CD4-positive, alpha-beta T cell treated with Interleukin-6 for 4 hours (primary cell): ENCODE measurements around the gene SNX12.
A peak's percentile ranks its signal among the peaks of the same experiment; 100 is the strongest.
"Not testable (repeated sequence)": the region's sequence is repeated elsewhere in the genome, so short reads cannot be mapped to it uniquely, and the experiment has no call there.

Source experiments
- DNase-seq: peaks from one replicate; pipeline ENCODE4 v3.0.0-alpha.2; 2020; ENCODE audit warnings: mixed read lengths

SNX12 gene

DNA sequence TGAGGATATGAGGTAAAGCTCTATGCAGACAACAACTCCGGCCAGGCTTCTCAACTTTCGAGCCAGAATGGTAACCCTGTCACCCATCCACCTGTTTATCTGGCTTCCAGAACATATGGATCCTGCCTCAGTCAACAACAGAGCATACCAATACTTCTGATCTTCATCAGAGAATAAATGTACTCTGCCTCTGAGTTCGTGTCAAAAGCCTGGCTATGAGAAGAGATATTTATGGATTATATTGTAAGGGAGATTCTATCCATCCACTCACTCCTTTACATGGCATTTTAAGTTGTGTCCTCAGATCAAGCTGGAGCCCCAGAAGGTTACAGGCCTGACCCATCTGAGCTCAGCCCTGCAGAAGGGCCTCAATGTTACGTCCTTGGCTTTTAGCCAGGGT lies 17.8 kb upstream of the SNX12 start:
- no peak for DNase-seq

DNA sequence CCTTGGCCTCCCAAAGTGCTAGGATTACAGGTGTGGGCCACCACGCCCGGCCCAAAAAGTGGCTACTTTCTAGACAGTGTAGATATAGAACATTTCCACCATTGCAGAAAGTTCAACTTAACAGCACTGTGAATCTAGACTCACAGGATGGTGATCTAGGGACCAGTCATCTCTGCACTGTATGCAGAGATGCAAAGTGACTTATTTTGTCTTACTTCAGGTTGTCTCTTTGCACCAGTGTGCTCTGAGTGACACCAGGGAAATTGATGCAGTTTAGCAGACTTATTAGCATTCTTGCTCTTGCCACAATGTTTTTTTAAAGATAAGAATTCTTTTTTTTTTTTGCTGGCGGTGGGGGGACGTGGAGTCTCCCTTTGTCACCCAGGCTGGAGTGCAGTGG lies 14.7 kb upstream of the SNX12 start:
- no peak for DNase-seq

GRCh38 chrX:71082124-71082647 lies 14.1 kb upstream of the SNX12 start:
- no peak for DNase-seq

DNA sequence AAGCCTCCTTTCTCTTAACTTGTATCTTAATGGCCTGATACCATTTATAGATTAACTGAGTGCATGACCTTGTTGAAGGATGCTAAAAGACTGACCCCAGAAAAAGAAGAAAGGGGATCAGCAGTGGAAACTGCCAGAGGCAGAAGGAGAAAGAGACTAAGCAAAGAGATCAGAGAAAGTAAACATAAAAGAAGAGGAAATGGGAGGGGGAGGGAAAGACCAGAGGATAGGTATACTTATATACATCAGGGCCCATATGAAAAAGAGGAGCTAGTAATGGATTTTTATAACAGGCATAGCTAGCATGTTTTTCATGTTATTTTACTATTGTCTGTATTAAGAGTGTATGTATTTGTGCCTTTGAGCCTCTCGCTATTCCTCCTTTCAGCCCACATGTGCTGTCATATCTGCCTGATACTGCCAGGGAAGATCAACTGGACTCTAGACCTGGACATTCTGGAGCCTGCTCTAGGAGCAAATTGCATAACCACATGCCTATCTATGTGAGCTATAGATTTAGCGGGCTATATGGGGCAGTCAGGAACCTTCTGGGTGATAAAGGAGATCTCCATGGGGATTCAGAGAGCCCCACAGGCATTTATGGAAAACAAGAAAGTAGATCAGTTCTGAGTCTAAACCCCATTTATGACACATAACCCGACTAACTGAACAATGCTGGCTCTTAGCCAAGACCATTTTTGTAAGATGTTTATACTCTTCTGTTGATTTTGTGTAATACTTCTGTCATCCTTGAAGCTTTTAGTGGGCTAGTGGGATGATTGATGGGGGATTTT lies 13.4 kb upstream of the SNX12 start:
- DNase-seq, result no peak

- no peak for DNase-seq
Observed at GRCh38 chrX:71070531-71070930, 2.4 kb upstream of the SNX12 start.

GRCh38 chrX:71067712-71068043 lies 456 bp downstream of the SNX12 start:
- no peak for DNase-seq

GRCh38 chrX:71067089-71067488 lies 1.0 kb downstream of the SNX12 start:
- no peak for DNase-seq

GRCh38 chrX:71060127-71060526 lies 8.0 kb downstream of the SNX12 start:
- no peak for DNase-seq

- DNase-seq, result no peak
Observed at GRCh38 chrX:71057848-71058530, 10.1 kb downstream of the SNX12 start.

DNA sequence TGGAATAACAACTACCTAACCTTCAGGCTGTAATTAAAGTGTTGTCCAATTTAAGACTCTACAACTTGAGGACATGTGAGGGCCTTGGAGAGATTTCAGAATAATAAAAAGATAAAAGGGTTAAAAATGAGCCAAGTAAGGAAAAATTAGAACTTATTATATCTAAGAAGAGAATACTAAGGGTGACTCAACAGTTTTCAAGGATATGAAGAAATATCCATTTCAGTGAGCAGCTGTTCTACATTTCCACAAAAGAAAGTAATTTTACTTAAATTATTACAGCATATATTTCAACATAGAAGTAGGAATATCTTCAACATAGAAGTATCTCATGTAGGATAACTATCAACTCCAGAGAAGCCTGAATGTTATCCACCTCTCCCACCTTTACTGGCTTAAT lies 11.3 kb downstream of the SNX12 start:
- no peak for DNase-seq

- peak; percentile 23 for DNase-seq
Observed at GRCh38 chrX:71053217-71053621, 14.9 kb downstream of the SNX12 start.

DNA sequence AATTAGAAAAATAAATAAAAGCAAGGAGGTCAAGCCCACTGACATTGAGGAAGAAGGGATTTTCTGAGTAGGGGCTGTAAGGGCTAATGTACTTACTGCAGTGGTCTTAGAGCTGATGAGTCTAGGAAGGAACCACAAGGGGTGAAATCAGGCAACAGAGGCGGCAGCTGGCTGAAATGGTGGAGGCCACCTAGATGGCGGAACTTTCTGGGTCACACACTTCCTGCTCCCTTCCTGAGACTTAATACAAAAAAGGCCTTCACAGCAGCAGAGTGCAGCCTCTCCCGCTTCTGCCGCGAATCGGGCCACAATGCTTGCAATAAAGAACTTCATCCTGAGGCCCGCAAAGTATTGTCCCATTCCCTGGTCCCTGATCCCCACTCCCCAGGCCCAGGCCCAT lies 15.4 kb downstream of the SNX12 start:
- DNase-seq, result no peak

- not testable (repeated sequence) for DNase-seq
Observed at GRCh38 chrX:71047891-71048290, 20.2 kb downstream of the SNX12 start.

GRCh38 chrX:71017396-71017939 lies 50.7 kb downstream of the SNX12 start:
- no peak for DNase-seq
